GM19238 (cell line): ENCODE results near the gene SIAH3.
"Not testable (repeated sequence)": the region's sequence is repeated elsewhere in the genome, so short reads cannot be mapped to it uniquely, and the experiment has no call there.

ENCODE experiments used
- DNase-seq: peaks from one replicate; pipeline ENCODE4 v3.0.0; 2011; ENCODE audit warnings: low spot score; ENCODE audit not compliant: insufficient read length

The SIAH3 gene

GRCh38 chr13:45851171-45851921 lies at the start of gene SIAH3:
Gene SIAH3 (minus strand): TSS chr13:45851753. CDS start chr13:45851629, 124 bp downstream.
- no peak for DNase-seq

GRCh38 chr13:45899406-45899805 lies 47.9 kb upstream of the SIAH3 start:
- DNase-seq, result no peak

- DNase-seq, result no peak
Observed at GRCh38 chr13:45897562-45897961, 46.0 kb upstream of the SIAH3 start.

GRCh38 chr13:45896285-45896684 lies 44.7 kb upstream of the SIAH3 start:
- no peak for DNase-seq

- no peak for DNase-seq
Observed at GRCh38 chr13:45895881-45896280, 44.3 kb upstream of the SIAH3 start.

- no peak for DNase-seq
Observed at GRCh38 chr13:45892513-45892912, 41.0 kb upstream of the SIAH3 start.

- no peak for DNase-seq
Observed at GRCh38 chr13:45889590-45890243, 38.2 kb upstream of the SIAH3 start.

GRCh38 chr13:45886466-45886865 lies 34.9 kb upstream of the SIAH3 start:
- no peak for DNase-seq

GRCh38 chr13:45885194-45885593 lies 33.6 kb upstream of the SIAH3 start:
- no peak for DNase-seq

GRCh38 chr13:45882626-45883025 lies 31.1 kb upstream of the SIAH3 start:
- no peak for DNase-seq

GRCh38 chr13:45881353-45881752 lies 29.8 kb upstream of the SIAH3 start:
- DNase-seq, result no peak

GRCh38 chr13:45880242-45880641 lies 28.7 kb upstream of the SIAH3 start:
- DNase-seq, result no peak

- DNase-seq, result no peak
Observed at GRCh38 chr13:45879666-45880065, 28.1 kb upstream of the SIAH3 start.

- DNase-seq, result no peak
Observed at GRCh38 chr13:45878966-45879365, 27.4 kb upstream of the SIAH3 start.

GRCh38 chr13:45876781-45877180 lies 25.2 kb upstream of the SIAH3 start:
- DNase-seq, result no peak

GRCh38 chr13:45875951-45876350 lies 24.4 kb upstream of the SIAH3 start:
- DNase-seq, result no peak

GRCh38 chr13:45873491-45874325 lies 22.2 kb upstream of the SIAH3 start:
- no peak for DNase-seq

GRCh38 chr13:45872566-45872965 lies 21.0 kb upstream of the SIAH3 start:
- no peak for DNase-seq

GRCh38 chr13:45871201-45871600 lies 19.6 kb upstream of the SIAH3 start:
- not testable (repeated sequence) for DNase-seq

GRCh38 chr13:45870232-45870631 lies 18.7 kb upstream of the SIAH3 start:
- no peak for DNase-seq

- no peak for DNase-seq
Observed at GRCh38 chr13:45865414-45865813, 13.9 kb upstream of the SIAH3 start.
